GM19324 (cell line): ENCODE data around the gene BLM.
"Not testable (repeated sequence)": the region's sequence is repeated elsewhere in the genome, so short reads cannot be mapped to it uniquely, and the experiment has no call there.

Experiments used
- ATAC-seq: cut with Tn5 transposase; IDR thresholded peaks from one replicate; pipeline ENCODE4 v1.9.1; 2021; ENCODE audit warnings: mild to moderate bottlenecking, moderate library complexity; ENCODE audit not compliant: unreplicated experiment, low FRiP score

Gene BLM

GRCh38 chr15:90839187-90840071, 122.3 kb downstream of the BLM start:
- peak; percentile 82 for ATAC-seq

- ATAC-seq = no peak
These were observed 123.2 kb downstream of the BLM start for GRCh38 chr15:90840157-90840855.

GRCh38 chr15:90840954-90841353, 123.8 kb downstream of the BLM start:
- ATAC-seq = no peak

- no peak for ATAC-seq
These were observed 127.5 kb downstream of the BLM start for GRCh38 chr15:90844696-90845095.

GRCh38 chr15:90845201-90845949, 128.2 kb downstream of the BLM start:
- no peak for ATAC-seq

GRCh38 chr15:90849424-90849823, 132.3 kb downstream of the BLM start:
- not testable (repeated sequence) for ATAC-seq

GRCh38 chr15:90851114-90851513, 134.0 kb downstream of the BLM start:
- ATAC-seq = no peak

GRCh38 chr15:90851940-90852339, 134.8 kb downstream of the BLM start:
- ATAC-seq = no peak

GRCh38 chr15:90855139-90855538, 138.0 kb downstream of the BLM start:
- ATAC-seq = no peak

GRCh38 chr15:90857337-90857736, 140.2 kb downstream of the BLM start:
- ATAC-seq = no peak

GRCh38 chr15:90857883-90858443, 140.8 kb downstream of the BLM start:
- no peak for ATAC-seq

- ATAC-seq = no peak
These were observed 142.3 kb downstream of the BLM start for GRCh38 chr15:90859234-90860131.

GRCh38 chr15:90860450-90860849, 143.3 kb downstream of the BLM start:
- ATAC-seq = no peak

- ATAC-seq = no peak
These were observed 144.0 kb downstream of the BLM start for GRCh38 chr15:90860942-90861675.

- no peak for ATAC-seq
These were observed 145.3 kb downstream of the BLM start for GRCh38 chr15:90862487-90862886.

- no peak for ATAC-seq
These were observed 146.0 kb downstream of the BLM start for GRCh38 chr15:90862964-90863778.

- no peak for ATAC-seq
These were observed 146.8 kb downstream of the BLM start for GRCh38 chr15:90863987-90864386.

GRCh38 chr15:90864507-90864906, 147.4 kb downstream of the BLM start:
- no peak for ATAC-seq
